ENCODE results near the gene ATP10B.

The ATP10B gene

GRCh38 chr5:160565376-160565775 lies 286.6 kb downstream of the ATP10B start:
- H3K9ac ChIP-seq (ENCODE audit: low read length) = no peak overlapping the region
- H3K4me1 ChIP-seq (ENCODE audit: insufficient read depth, low read length) = no peaks in the 10 kb centered on the region
- H3K4me3 ChIP-seq (ENCODE audit: low read depth in 1 of 2, low read length in 2 of 2) = no peak overlapping the region
- H3K27me3 ChIP-seq (ENCODE audit: control insufficient read depth in 1 of 2, insufficient read depth in 2 of 2, low read length in 2 of 2) = no peaks in the 10 kb centered on the region
- no peaks in the 10 kb centered on the region for H3K36me3 ChIP-seq (ENCODE audit: insufficient read depth, low read length)
- H3K27ac ChIP-seq (ENCODE audit: low read depth, low read length) = no peak overlapping the region
- no peaks in the 10 kb centered on the region for H3K9me3 ChIP-seq (ENCODE audit: low read length)

DNA sequence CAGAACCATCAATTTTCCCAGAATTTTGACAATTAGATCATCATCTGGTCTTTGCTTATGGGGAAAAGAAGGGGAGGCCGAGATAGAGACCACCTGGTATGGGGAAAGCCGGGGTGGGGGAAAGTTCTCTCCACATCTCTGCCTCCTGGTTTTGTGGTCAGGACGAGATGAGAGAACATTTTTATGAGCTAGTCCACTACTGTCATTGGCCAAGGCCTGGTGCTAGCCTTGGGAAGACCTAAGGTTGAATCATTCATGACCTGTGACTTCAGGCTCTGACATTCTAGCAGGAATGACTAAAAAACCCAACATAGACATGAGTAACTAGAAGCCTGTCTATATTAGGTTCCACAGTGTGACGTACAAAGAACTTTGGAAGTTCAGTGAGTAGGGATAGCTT lies 295.2 kb downstream of the ATP10B start:
- Histone ChIP-seq H3K27ac (ENCODE audit: low read depth, low read length) (no peak overlapping the region), H3K4me1 (ENCODE audit: insufficient read depth, low read length) (no peaks in the 10 kb centered on the region), H3K9ac (ENCODE audit: low read length) (no peak overlapping the region), H3K4me3 (ENCODE audit: low read depth in 1 of 2, low read length in 2 of 2) (no peak overlapping the region), H3K27me3 (ENCODE audit: control insufficient read depth in 1 of 2, insufficient read depth in 2 of 2, low read length in 2 of 2) (no peaks in the 10 kb centered on the region), H3K36me3 (ENCODE audit: insufficient read depth, low read length) (no peaks in the 10 kb centered on the region), H3K9me3 (ENCODE audit: low read length) (no peaks in the 10 kb centered on the region)

GRCh38 chr5:160555971-160556631 lies 295.9 kb downstream of the ATP10B start:
- H3K27ac ChIP-seq (ENCODE audit: low read depth, low read length) = no peak overlapping the region
- no peaks in the 10 kb centered on the region for H3K9me3 ChIP-seq (ENCODE audit: low read length)
- no peak overlapping the region for H3K9ac ChIP-seq (ENCODE audit: low read length)
- H3K27me3 ChIP-seq (ENCODE audit: control insufficient read depth in 1 of 2, insufficient read depth in 2 of 2, low read length in 2 of 2) = no peaks in the 10 kb centered on the region
- H3K36me3 ChIP-seq (ENCODE audit: insufficient read depth, low read length) = no peaks in the 10 kb centered on the region
- no peaks in the 10 kb centered on the region for H3K4me1 ChIP-seq (ENCODE audit: insufficient read depth, low read length)
- no peak overlapping the region for H3K4me3 ChIP-seq (ENCODE audit: low read depth in 1 of 2, low read length in 2 of 2)

DNA sequence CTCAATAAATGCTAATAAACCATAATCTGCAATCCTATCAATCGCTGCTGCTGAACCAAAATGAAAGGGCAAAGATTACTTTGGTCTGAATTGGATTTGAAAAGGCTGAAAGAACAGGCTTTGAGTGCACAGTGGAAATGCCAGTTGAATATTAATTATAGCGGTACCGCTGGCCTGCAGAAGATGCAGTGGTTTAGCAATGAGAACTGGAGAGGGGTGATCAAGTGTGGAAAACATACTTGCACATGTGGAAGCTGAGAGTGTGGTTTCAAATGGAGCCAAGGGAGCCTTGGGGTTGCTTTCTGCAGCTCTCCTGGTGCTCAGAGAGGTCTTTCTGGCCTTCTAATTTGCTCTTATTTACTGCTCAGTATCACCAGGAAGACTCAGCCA lies 296.4 kb downstream of the ATP10B start:
- Histone ChIP-seq H3K27ac (ENCODE audit: low read depth, low read length) (no peak overlapping the region), H3K4me3 (ENCODE audit: low read depth in 1 of 2, low read length in 2 of 2) (no peak overlapping the region), H3K36me3 (ENCODE audit: insufficient read depth, low read length) (no peaks in the 10 kb centered on the region), H3K9ac (ENCODE audit: low read length) (no peak overlapping the region), H3K4me1 (ENCODE audit: insufficient read depth, low read length) (no peaks in the 10 kb centered on the region), H3K9me3 (ENCODE audit: low read length) (no peaks in the 10 kb centered on the region), H3K27me3 (ENCODE audit: control insufficient read depth in 1 of 2, insufficient read depth in 2 of 2, low read length in 2 of 2) (no peaks in the 10 kb centered on the region)

- no peak overlapping the region for H3K27ac ChIP-seq (ENCODE audit: low read depth, low read length)
- no peak overlapping the region for H3K4me3 ChIP-seq (ENCODE audit: low read depth in 1 of 2, low read length in 2 of 2)
- H3K9ac ChIP-seq (ENCODE audit: low read length) = no peak overlapping the region
- no peaks in the 10 kb centered on the region for H3K27me3 ChIP-seq (ENCODE audit: control insufficient read depth in 1 of 2, insufficient read depth in 2 of 2, low read length in 2 of 2)
- no peaks in the 10 kb centered on the region for H3K36me3 ChIP-seq (ENCODE audit: insufficient read depth, low read length)
- H3K9me3 ChIP-seq (ENCODE audit: low read length) = no peaks in the 10 kb centered on the region
- H3K4me1 ChIP-seq (ENCODE audit: insufficient read depth, low read length) = no peaks in the 10 kb centered on the region
These were observed 301.9 kb downstream of the ATP10B start for GRCh38 chr5:160550075-160550474.

DNA sequence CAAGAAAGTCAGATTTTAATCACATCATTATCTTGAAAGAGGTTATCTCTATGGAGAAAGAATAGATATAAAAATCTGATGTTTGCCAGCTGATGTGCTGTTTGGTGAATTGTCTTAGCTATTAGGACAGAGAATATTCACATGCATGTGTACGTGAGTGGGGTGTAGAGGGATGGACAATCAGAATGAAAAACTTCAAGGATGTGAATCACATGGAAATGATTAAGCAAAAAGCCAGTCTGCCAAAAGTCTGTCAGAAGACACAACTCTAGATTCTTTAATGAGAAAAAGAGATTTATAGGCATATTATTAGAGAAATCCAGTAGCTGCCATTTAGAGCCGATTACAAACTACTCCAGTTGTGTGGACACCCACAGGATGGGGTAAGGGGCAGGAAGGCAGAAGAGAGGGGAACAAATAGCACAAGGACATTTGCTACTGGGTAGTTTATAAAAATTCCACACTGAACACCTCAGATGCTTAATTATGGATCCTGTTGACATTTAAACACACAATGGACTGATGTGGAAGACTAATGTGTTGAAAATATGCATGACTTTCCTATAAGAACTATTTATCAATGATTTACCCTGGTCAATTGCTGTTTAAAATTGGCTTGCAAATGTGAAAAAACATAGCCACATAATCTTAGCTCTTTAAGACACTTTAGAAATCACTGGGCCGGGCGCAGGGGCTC lies 302.9 kb downstream of the ATP10B start:
- H3K36me3 ChIP-seq (ENCODE audit: insufficient read depth, low read length) = no peaks in the 10 kb centered on the region
- H3K9me3 ChIP-seq (ENCODE audit: low read length) = no peaks in the 10 kb centered on the region
- H3K4me1 ChIP-seq (ENCODE audit: insufficient read depth, low read length) = no peaks in the 10 kb centered on the region
- no peak overlapping the region for H3K4me3 ChIP-seq (ENCODE audit: low read depth in 1 of 2, low read length in 2 of 2)
- no peak overlapping the region for H3K27ac ChIP-seq (ENCODE audit: low read depth, low read length)
- H3K9ac ChIP-seq (ENCODE audit: low read length) = no peak overlapping the region
- no peaks in the 10 kb centered on the region for H3K27me3 ChIP-seq (ENCODE audit: control insufficient read depth in 1 of 2, insufficient read depth in 2 of 2, low read length in 2 of 2)

GRCh38 chr5:160547872-160548271 lies 304.1 kb downstream of the ATP10B start:
- no peaks in the 10 kb centered on the region for H3K36me3 ChIP-seq (ENCODE audit: insufficient read depth, low read length)
- no peak overlapping the region for H3K27ac ChIP-seq (ENCODE audit: low read depth, low read length)
- no peaks in the 10 kb centered on the region for H3K4me1 ChIP-seq (ENCODE audit: insufficient read depth, low read length)
- no peaks in the 10 kb centered on the region for H3K9me3 ChIP-seq (ENCODE audit: low read length)
- no peaks in the 10 kb centered on the region for H3K27me3 ChIP-seq (ENCODE audit: control insufficient read depth in 1 of 2, insufficient read depth in 2 of 2, low read length in 2 of 2)
- no peak overlapping the region for H3K4me3 ChIP-seq (ENCODE audit: low read depth in 1 of 2, low read length in 2 of 2)
- H3K9ac ChIP-seq (ENCODE audit: low read length) = no peak overlapping the region

GRCh38 chr5:160547061-160547460 lies 304.9 kb downstream of the ATP10B start:
- H3K36me3 ChIP-seq (ENCODE audit: insufficient read depth, low read length) = no peaks in the 10 kb centered on the region
- H3K4me3 ChIP-seq (ENCODE audit: low read depth in 1 of 2, low read length in 2 of 2) = no peak overlapping the region
- no peak overlapping the region for H3K27ac ChIP-seq (ENCODE audit: low read depth, low read length)
- no peaks in the 10 kb centered on the region for H3K27me3 ChIP-seq (ENCODE audit: control insufficient read depth in 1 of 2, insufficient read depth in 2 of 2, low read length in 2 of 2)
- H3K9me3 ChIP-seq (ENCODE audit: low read length) = no peaks in the 10 kb centered on the region
- H3K9ac ChIP-seq (ENCODE audit: low read length) = no peak overlapping the region
- H3K4me1 ChIP-seq (ENCODE audit: insufficient read depth, low read length) = no peaks in the 10 kb centered on the region

GRCh38 chr5:160545832-160546231 lies 306.2 kb downstream of the ATP10B start:
- Histone ChIP-seq H3K27me3 (ENCODE audit: control insufficient read depth in 1 of 2, insufficient read depth in 2 of 2, low read length in 2 of 2) (no peaks in the 10 kb centered on the region), H3K36me3 (ENCODE audit: insufficient read depth, low read length) (no peaks in the 10 kb centered on the region), H3K9me3 (ENCODE audit: low read length) (no peaks in the 10 kb centered on the region), H3K9ac (ENCODE audit: low read length) (no peak overlapping the region), H3K27ac (ENCODE audit: low read depth, low read length) (no peak overlapping the region), H3K4me1 (ENCODE audit: insufficient read depth, low read length) (no peaks in the 10 kb centered on the region), H3K4me3 (ENCODE audit: low read depth in 1 of 2, low read length in 2 of 2) (no peak overlapping the region)

GRCh38 chr5:160543395-160543794 lies 308.6 kb downstream of the ATP10B start:
- H3K27ac ChIP-seq (ENCODE audit: low read depth, low read length) = no peak overlapping the region
- H3K27me3 ChIP-seq (ENCODE audit: control insufficient read depth in 1 of 2, insufficient read depth in 2 of 2, low read length in 2 of 2) = no peaks in the 10 kb centered on the region
- no peaks in the 10 kb centered on the region for H3K9me3 ChIP-seq (ENCODE audit: low read length)
- H3K4me1 ChIP-seq (ENCODE audit: insufficient read depth, low read length) = no peaks in the 10 kb centered on the region
- no peak overlapping the region for H3K4me3 ChIP-seq (ENCODE audit: low read depth in 1 of 2, low read length in 2 of 2)
- H3K36me3 ChIP-seq (ENCODE audit: insufficient read depth, low read length) = no peaks in the 10 kb centered on the region
- H3K9ac ChIP-seq (ENCODE audit: low read length) = no peak overlapping the region

DNA sequence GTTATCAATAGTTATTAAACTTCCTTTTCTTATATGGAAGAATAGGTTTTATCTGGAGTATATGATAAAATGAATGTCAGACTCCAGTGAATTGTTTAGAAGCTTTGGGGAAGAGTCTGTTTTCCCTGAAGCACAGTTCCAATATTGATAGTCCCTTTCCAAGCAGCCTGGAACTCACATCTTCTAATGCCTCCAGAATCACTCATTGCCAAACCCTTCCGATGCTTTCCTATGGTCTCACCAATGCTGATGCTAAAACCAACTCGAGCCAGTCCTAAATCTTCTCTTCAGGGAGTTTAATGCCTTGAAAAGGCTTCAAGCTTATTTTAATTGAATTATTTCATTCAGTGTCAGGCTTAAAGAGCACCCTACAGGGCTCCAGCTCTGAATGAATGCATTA lies 309.2 kb downstream of the ATP10B start:
- H3K27me3 ChIP-seq (ENCODE audit: control insufficient read depth in 1 of 2, insufficient read depth in 2 of 2, low read length in 2 of 2) = no peaks in the 10 kb centered on the region

GRCh38 chr5:160542281-160542680 lies 309.7 kb downstream of the ATP10B start:
- Histone ChIP-seq H3K27ac (ENCODE audit: low read depth, low read length) (no peak overlapping the region), H3K4me3 (ENCODE audit: low read depth in 1 of 2, low read length in 2 of 2) (no peak overlapping the region), H3K4me1 (ENCODE audit: insufficient read depth, low read length) (no peaks in the 10 kb centered on the region), H3K9me3 (ENCODE audit: low read length) (no peaks in the 10 kb centered on the region), H3K9ac (ENCODE audit: low read length) (no peak overlapping the region), H3K27me3 (ENCODE audit: control insufficient read depth in 1 of 2, insufficient read depth in 2 of 2, low read length in 2 of 2) (no peaks in the 10 kb centered on the region), H3K36me3 (ENCODE audit: insufficient read depth, low read length) (no peaks in the 10 kb centered on the region)

More for the DNA sequence above, 309.2 kb downstream of the ATP10B start:
- H3K27ac ChIP-seq (ENCODE audit: low read depth, low read length) = no peak overlapping the region
- no peak overlapping the region for H3K9ac ChIP-seq (ENCODE audit: low read length)
- no peaks in the 10 kb centered on the region for H3K36me3 ChIP-seq (ENCODE audit: insufficient read depth, low read length)
- no peaks in the 10 kb centered on the region for H3K4me1 ChIP-seq (ENCODE audit: insufficient read depth, low read length)
- H3K9me3 ChIP-seq (ENCODE audit: low read length) = no peaks in the 10 kb centered on the region
- H3K4me3 ChIP-seq (ENCODE audit: low read depth in 1 of 2, low read length in 2 of 2) = no peak overlapping the region
